Endothelial cell of umbilical vein (primary cell): ENCODE measurements around the gene TUT7. TPM values are rescaled to one million over a fixed set of nuclear protein-coding genes. Genes with fewer than 3 reads are reported as not detected.

Experiments used
- BruUV-seq: library from RNA; stranded (reverse); fragments of 400-500 nt; replicated peaks from 2 replicates; lab custom pipeline; 2021; lab: Mats Ljungman, UMichigan
- CTCF ChIA-PET: fragments of 300-600, 350-600 bp; sonication (Branson Sonifier 250); formaldehyde crosslinking; loops from one replicate; lab custom pipeline; 2021; ENCODE audit warnings: antibody characterized with exemption, inconsistent platforms; lab: Charles Lee
- POLR2A ChIA-PET: fragments of 300-600, 350-600 bp; sonication (Branson Sonifier 250); formaldehyde crosslinking; loops from one replicate; lab custom pipeline; 2021; ENCODE audit warnings: antibody characterized with exemption, inconsistent platforms; lab: Charles Lee
- DNase-seq: peaks from one replicate; pipeline ENCODE4 v3.0.0-alpha.2; 2011; ENCODE audit warnings: low read depth, low spot score
- FAIRE-seq: peaks from 2 replicates; lab custom pipeline; 2011; peaks lifted over from hg19 to GRCh38; lab: Jason Lieb, UNC
- H2AFZ ChIP-seq: 2 replicates; pipeline ENCODE4 v1.6.0; 2012; ENCODE audit warnings: low read depth, low read length, control low read depth, inconsistent platforms
- H3K27ac ChIP-seq: 2 replicates; pipeline ENCODE4 v1.5.1; 2011; ENCODE audit warnings: low read depth, mild to moderate bottlenecking, control low read depth, low read length, moderate library complexity; ENCODE audit not compliant: insufficient read depth
- H3K27me3 ChIP-seq, 2 experiments: 2 replicates each; pipeline versions ENCODE4 v1.6.0 to v1.6.1; 2011; ENCODE audit warnings: low read length in 2 of 2, mixed read lengths in 1 of 2; ENCODE audit not compliant: control insufficient read depth in 2 of 2, insufficient read depth in 2 of 2
- H3K36me3 ChIP-seq, 2 experiments: 2 replicates in 1 of 2; 3 replicates in 1 of 2; pipeline ENCODE4 v1.5.1; 2011; ENCODE audit warnings: low read length in 2 of 2, mild to moderate bottlenecking in 1 of 2, moderate library complexity in 1 of 2; ENCODE audit not compliant: control insufficient read depth in 2 of 2, insufficient read depth in 2 of 2; ENCODE audit errors: extremely low read depth in 1 of 2
- H3K4me1 ChIP-seq: 3 replicates; pipeline ENCODE4 v1.5.1; 2011; ENCODE audit warnings: mild to moderate bottlenecking, low read length; ENCODE audit not compliant: control insufficient read depth, insufficient read depth; ENCODE audit errors: extremely low read depth
- H3K4me2 ChIP-seq: 2 replicates; pipeline ENCODE4 v1.6.1; 2011; ENCODE audit warnings: low read length, control low read depth, mixed read lengths; ENCODE audit not compliant: insufficient read depth
- H3K4me3 ChIP-seq, 3 experiments: fragments of 200-600 bp in 1 of 3; sonication (generic), shearing (Covaris generic) in 1 of 3; replicated peaks in 1 of 3; 2 replicates each; pipeline ENCODE4 v1.5.1; 2011 to 2016; ENCODE audit warnings: control low read depth in 3 of 3, low read length in 3 of 3, mild to moderate bottlenecking in 2 of 3, inconsistent platforms in 1 of 3, low read depth in 1 of 3, moderate library complexity in 1 of 3; ENCODE audit not compliant: insufficient read depth in 1 of 3
- H3K79me2 ChIP-seq: 2 replicates; pipeline ENCODE4 v1.6.0; 2012; ENCODE audit warnings: low read length, inconsistent platforms; ENCODE audit not compliant: control insufficient read depth, insufficient read depth
- H3K9ac ChIP-seq: replicated peaks from 2 replicates; pipeline ENCODE3; 2011; ENCODE audit warnings: low read length, control low read depth; ENCODE audit not compliant: insufficient read depth; ENCODE audit errors: extremely low read depth
- H3K9me1 ChIP-seq: replicated peaks from 3 replicates; pipeline ENCODE4 v1.6.0; 2011; ENCODE audit warnings: mild to moderate bottlenecking, low read length; ENCODE audit not compliant: control insufficient read depth, insufficient read depth; ENCODE audit errors: extremely low read depth
- H3K9me3 ChIP-seq: replicated peaks from 2 replicates; pipeline ENCODE4 v1.5.1; 2012; ENCODE audit warnings: low read length, inconsistent platforms; ENCODE audit not compliant: control insufficient read depth, insufficient read depth
- H4K20me1 ChIP-seq: replicated peaks from 2 replicates; pipeline ENCODE3; 2011; ENCODE audit warnings: mild to moderate bottlenecking, low read length; ENCODE audit not compliant: control insufficient read depth, insufficient read depth; ENCODE audit errors: extremely low read depth
- CTCF ChIP-seq, 2 donors: IDR thresholded peaks; 1 replicate in 1 of 2; 2 replicates in 1 of 2; pipeline ENCODE4 v1.5.1; 2011; ENCODE audit warnings: low read length in 2 of 2, mild to moderate bottlenecking in 2 of 2, moderate library complexity in 2 of 2, control low read depth in 1 of 2, inconsistent platforms in 1 of 2, low read depth in 1 of 2; ENCODE audit not compliant: insufficient read depth in 1 of 2; ENCODE audit errors: extremely low read depth in 1 of 2
- EZH2 ChIP-seq: IDR thresholded peaks from 2 replicates; pipeline ENCODE4 v1.6.1; 2012; ENCODE audit warnings: borderline replicate concordance, low read depth, mild to moderate bottlenecking, moderate library complexity, low read length, inconsistent platforms; ENCODE audit not compliant: severe bottlenecking
- FOS ChIP-seq: IDR thresholded peaks from 2 replicates; pipeline ENCODE4 v1.6.1; 2011; ENCODE audit warnings: mild to moderate bottlenecking, low read length, moderate library complexity, borderline replicate concordance; ENCODE audit not compliant: insufficient read depth
- GATA2 ChIP-seq: IDR thresholded peaks from 2 replicates; pipeline ENCODE4 v1.7.0; 2011; ENCODE audit warnings: low read depth, mild to moderate bottlenecking, moderate library complexity, mixed read lengths, low read length; ENCODE audit not compliant: insufficient read length, insufficient read depth
- JUN ChIP-seq: IDR thresholded peaks from 2 replicates; pipeline ENCODE4 v1.6.1; 2011; ENCODE audit warnings: borderline replicate concordance, low read depth; ENCODE audit not compliant: insufficient read length, insufficient read depth
- MAX ChIP-seq: IDR thresholded peaks from 2 replicates; pipeline ENCODE4 v1.6.1; 2011; ENCODE audit not compliant: insufficient read depth, insufficient read length
- MYC ChIP-seq: IDR thresholded peaks from one replicate; pipeline ENCODE4 v1.6.1; 2011; ENCODE audit warnings: mild to moderate bottlenecking, low read depth, low read length
- POLR2A ChIP-seq: IDR thresholded peaks from 2 replicates; pipeline ENCODE4 v1.6.1; 2012; ENCODE audit warnings: low read depth, mild to moderate bottlenecking, control low read depth, low read length
- POLR2AphosphoS5 ChIP-seq: IDR thresholded peaks from 2 replicates; pipeline ENCODE4 v1.6.1; 2012; ENCODE audit warnings: low read depth, mild to moderate bottlenecking, control low read depth, low read length, moderate library complexity; ENCODE audit not compliant: insufficient read depth
- dilution Hi-C: fragments of 300-500 bp; cut with MboI; formaldehyde crosslinking; loops from one replicate; pipeline ENCODE4 v1.15.0; 2019; ENCODE audit warnings: low sequenced_read_pairs; ENCODE audit not compliant: extremely low pct_ligation_motif_present
- intact Hi-C: fragments of 100-400 bp; cut with micrococcal nuclease; formaldehyde crosslinking; loops from one replicate; pipeline ENCODE4 v1.10.0; 2022
- polyA plus RNA-seq, 4 experiments: library from polyadenylated mRNA; depleted of rRNA in 3 of 4; stranded (reverse) in 3 of 4; unstranded in 1 of 4; fragments of >200 nt; gene quantifications; 2 replicates each; pipeline versions ENCODE4 v1.2.1 to v1.2.3, GENCODE V29; 2011 to 2012; ENCODE audit warnings: missing spikeins in 1 of 4
- total RNA-seq: library from RNA; stranded (reverse); gene quantifications from 2 replicates; pipeline ENCODE4 v1.2.3, GENCODE V29; 2021

Gene TUT7
- total and polyA plus RNA-seq, 2 donors (not counting 3 experiments of a cell fraction or from before 2014, with no cell fraction given), result 5.1 to 19.0 TPM

- no peak for TF ChIP-seq POLR2AphosphoS5
- no peak for TF ChIP-seq GATA2
- TF ChIP-seq MYC, result no peak
- TF ChIP-seq EZH2, result no peak
- TF ChIP-seq FOS, result no peak
- TF ChIP-seq MAX, result no peak
- no peak for TF ChIP-seq POLR2A
- no peak for TF ChIP-seq JUN
- TF ChIP-seq CTCF (IDR thresholded peaks at IDR 0.05; ENCODE audit: extremely low read depth in 1 of 2, insufficient read depth in 1 of 2, low read depth in 1 of 2, low read length in 2 of 2), result no peak
- no peaks in the 10 kb centered on the region for H3K9me3 ChIP-seq
- H3K79me2 ChIP-seq, result no peaks in the 10 kb centered on the region
- dilution Hi-C loops, result no loop called here
- H2AFZ ChIP-seq, result no peak overlapping the region
- no TSS peak for BruUV-seq
- no peak overlapping the region for H3K27ac ChIP-seq
- H3K4me1 ChIP-seq, result no peaks in the 10 kb centered on the region
- ChIA-PET POLR2A (no interaction called here), CTCF (interaction anchor here (1.0 to 2.9 kb wide), 2 partner anchors 15 to 73 kb away, joined by 3 to 8 read pairs; no protein-coding TSS in a partner anchor)
- H3K27me3 ChIP-seq, result no peaks in the 10 kb centered on the region
- H3K4me3 ChIP-seq, result no peak overlapping the region
- peaks cover 4 to 26% of the 10 kb centered on the region in 2 experiments for H3K36me3 ChIP-seq
- no peak for DNase-seq
- H3K4me2 ChIP-seq, result no peak overlapping the region
- intact Hi-C loops, result no loop called here
- H3K9me1 ChIP-seq, result no peaks in the 10 kb centered on the region
- no peak overlapping the region for H3K9ac ChIP-seq
- no peak for FAIRE-seq
- no peaks in the 10 kb centered on the region for H4K20me1 ChIP-seq
Observed at GRCh38 chr9:86341007-86341491, 13.2 kb downstream of the TUT7 start.
